ENCODE data around the gene LEPR.
"Not testable (repeated sequence)": the region's sequence is repeated elsewhere in the genome, so short reads cannot be mapped to it uniquely, and the experiment has no call there.

LEPR gene

DNA sequence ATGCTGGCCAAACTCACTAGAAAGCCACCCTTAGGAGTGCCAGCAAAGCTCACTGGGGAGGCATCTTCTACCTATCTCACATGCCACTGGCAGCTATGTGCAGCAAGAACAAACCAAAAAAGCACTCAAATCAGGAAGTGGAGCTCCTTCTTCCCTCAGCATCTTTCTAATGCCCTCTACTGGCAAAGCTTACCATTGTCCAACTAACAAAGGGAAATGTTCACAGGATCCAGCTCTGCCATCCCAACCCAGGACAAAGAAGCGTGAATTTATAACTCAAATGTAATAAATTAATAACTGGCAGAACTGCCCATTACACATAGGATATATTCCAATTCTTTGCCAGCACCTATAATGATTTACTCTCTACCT lies 38.9 kb downstream of the LEPR start:
- Mint-ChIP-seq H3K4me3 (no peak overlapping the region), H3K27ac (no peak overlapping the region), H3K4me1 (ENCODE audit: low read depth) (peaks cover 13% of the 10 kb centered on the region), H3K27me3 (ENCODE audit: low read depth) (no peaks in the 10 kb centered on the region), H3K9me3 (peaks cover 9% of the 10 kb centered on the region), H3K36me3 (ENCODE audit: low read depth) (no peaks in the 10 kb centered on the region)
- no peak for DNase-seq (ENCODE audit: low spot score)

DNA sequence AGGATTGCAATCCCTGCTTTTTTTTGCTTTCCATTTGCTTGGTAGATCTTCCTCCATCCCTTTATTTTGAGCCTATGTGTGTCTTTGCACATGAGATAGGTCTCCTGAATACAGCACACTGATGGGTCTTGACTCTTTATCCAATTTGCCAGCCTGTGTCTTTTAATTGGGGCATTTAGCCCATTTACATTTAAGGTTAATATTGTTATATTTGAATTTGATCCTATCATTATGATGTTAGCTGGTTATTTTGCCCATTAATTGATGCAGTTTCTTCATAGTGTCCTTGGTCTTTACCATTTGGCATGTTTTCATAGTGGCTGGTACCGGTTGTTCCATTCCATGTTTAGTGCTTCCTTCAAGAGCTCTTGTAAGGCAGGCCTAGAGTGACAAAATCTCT lies 45.4 kb downstream of the LEPR start:
- H3K4me1 Mint-ChIP-seq (ENCODE audit: low read depth); DNase-seq (ENCODE audit: low spot score); H3K36me3 Mint-ChIP-seq (ENCODE audit: low read depth); H3K27ac Mint-ChIP-seq; H3K27me3 Mint-ChIP-seq (ENCODE audit: low read depth); H3K4me3 Mint-ChIP-seq; H3K9me3 Mint-ChIP-seq: not testable (repeated sequence)

DNA sequence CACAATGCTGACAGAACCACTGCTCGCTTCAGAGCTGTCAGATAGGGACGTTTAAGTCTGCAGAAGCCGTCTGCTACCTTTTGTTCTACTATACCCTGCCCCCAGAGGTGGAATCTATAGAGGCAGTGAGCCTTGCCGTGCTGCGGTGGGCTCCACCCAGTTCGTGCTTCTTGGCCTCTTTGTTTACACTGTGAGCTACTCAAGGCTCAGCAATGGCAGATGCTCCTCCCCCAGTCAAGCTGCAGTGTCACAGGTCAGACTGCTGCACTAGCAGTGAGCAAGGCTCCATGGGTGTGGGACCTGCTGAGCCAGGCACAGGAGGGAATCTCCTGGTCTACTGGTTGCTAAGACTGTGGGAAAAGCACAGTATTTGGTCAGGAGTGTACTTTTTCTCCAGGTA lies 47.1 kb downstream of the LEPR start:
- no peak for DNase-seq (ENCODE audit: low spot score)
- no peak overlapping the region for H3K4me3 Mint-ChIP-seq
- no peaks in the 10 kb centered on the region for H3K9me3 Mint-ChIP-seq
- H3K27ac Mint-ChIP-seq = no peak overlapping the region
- no peaks in the 10 kb centered on the region for H3K36me3 Mint-ChIP-seq (ENCODE audit: low read depth)
- no peaks in the 10 kb centered on the region for H3K4me1 Mint-ChIP-seq (ENCODE audit: low read depth)
- no peaks in the 10 kb centered on the region for H3K27me3 Mint-ChIP-seq (ENCODE audit: low read depth)

DNA sequence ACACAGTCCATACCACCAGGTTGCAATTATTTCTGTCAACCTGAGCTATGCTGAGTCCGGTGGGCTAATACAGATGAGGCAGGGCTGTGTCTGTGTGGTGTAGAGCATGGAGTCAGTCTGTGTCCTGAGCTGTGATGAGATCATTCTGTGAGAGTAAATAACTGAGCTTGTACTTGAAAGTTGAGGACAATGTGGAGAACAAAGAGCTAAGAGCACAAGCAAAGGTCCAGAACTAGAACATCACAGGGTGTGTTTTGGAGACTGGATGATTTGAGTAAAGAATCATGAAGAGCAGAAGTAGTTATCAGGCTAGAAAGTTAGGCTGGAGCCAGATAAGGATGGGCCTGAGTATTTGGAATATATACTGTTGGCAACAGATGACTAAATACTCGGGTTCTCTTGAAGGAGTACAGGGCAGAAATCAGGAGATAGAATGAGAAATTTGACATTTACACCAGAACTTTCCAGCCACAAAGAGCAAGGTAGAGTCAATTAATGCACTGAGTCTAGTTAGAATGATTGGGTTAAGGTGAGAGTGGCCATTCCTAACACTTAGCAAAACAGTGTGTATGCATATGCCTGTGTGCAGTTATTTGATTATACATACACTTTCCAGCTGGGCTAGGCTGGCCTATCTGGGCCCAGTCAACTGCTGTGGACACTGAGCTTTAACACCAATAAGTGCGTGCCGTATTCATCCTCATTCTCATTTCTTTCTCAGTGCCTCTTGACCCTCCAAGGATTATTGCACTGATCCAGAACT lies 48.8 kb downstream of the LEPR start:
- Mint-ChIP-seq H3K27me3 (ENCODE audit: low read depth) (no peaks in the 10 kb centered on the region), H3K27ac (no peak overlapping the region), H3K4me3 (no peak overlapping the region), H3K9me3 (no peaks in the 10 kb centered on the region), H3K4me1 (ENCODE audit: low read depth) (no peaks in the 10 kb centered on the region), H3K36me3 (ENCODE audit: low read depth) (no peaks in the 10 kb centered on the region)
- DNase-seq (ENCODE audit: low spot score) = no peak

DNA sequence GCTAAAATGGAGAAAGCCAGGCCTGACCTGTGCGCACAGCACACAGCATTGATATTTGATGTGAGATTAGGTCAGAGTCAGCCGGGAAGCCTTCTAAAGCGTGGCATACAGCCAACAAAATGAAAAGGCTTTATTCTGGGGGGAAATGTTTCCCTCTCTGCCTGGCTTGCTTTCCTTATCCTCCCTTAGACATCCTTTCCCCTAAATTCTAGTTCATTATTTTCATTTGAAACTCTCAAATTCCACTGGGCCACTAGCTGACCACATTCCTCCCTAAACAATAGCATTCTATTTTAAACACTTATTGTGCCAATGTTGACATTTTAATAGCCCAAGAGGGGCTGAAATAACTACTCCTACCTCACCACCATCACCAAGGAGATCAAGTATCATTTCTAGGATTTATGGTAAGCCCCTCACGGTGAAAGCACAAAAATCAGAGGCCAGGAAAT lies 49.4 kb downstream of the LEPR start:
- H3K27ac Mint-ChIP-seq = no peak overlapping the region
- H3K4me1 Mint-ChIP-seq (ENCODE audit: low read depth) = no peaks in the 10 kb centered on the region
- no peak for DNase-seq (ENCODE audit: low spot score)

More for the DNA sequence above, 49.4 kb downstream of the LEPR start:
- Mint-ChIP-seq H3K36me3 (ENCODE audit: low read depth) (no peaks in the 10 kb centered on the region), H3K27me3 (ENCODE audit: low read depth) (no peaks in the 10 kb centered on the region), H3K4me3 (no peak overlapping the region), H3K9me3 (no peaks in the 10 kb centered on the region)
